Keratinocyte (primary cell): Measurements from ENCODE around the gene ILKAP. TPM values are rescaled to one million over a fixed set of nuclear protein-coding genes. Genes with fewer than 3 reads are reported as not detected.

Source experiments
- DNase-seq: peaks from one replicate; pipeline ENCODE4 v3.0.0-alpha.2; 2011; ENCODE audit warnings: low read depth, missing footprints, low spot score
- FAIRE-seq: peaks from 2 replicates; lab custom pipeline; 2011; peaks lifted over from hg19 to GRCh38; lab: Jason Lieb, UNC
- H2AFZ ChIP-seq: 2 replicates; pipeline ENCODE4 v1.6.0; 2012; ENCODE audit warnings: low read length, control low read depth, inconsistent platforms; ENCODE audit not compliant: control insufficient read depth
- H3K27ac ChIP-seq: 2 replicates; pipeline ENCODE4 v1.5.1; 2011; ENCODE audit warnings: low read length; ENCODE audit not compliant: control insufficient read depth, insufficient read depth
- H3K27me3 ChIP-seq: 3 replicates; pipeline ENCODE4 v1.6.0; 2011; ENCODE audit warnings: low read length; ENCODE audit not compliant: control insufficient read depth, insufficient read depth; ENCODE audit errors: extremely low read depth
- H3K36me3 ChIP-seq, 2 experiments: 2 replicates in 1 of 2; 3 replicates in 1 of 2; pipeline ENCODE4 v1.5.1; 2011; ENCODE audit warnings: low read length in 2 of 2, mild to moderate bottlenecking in 1 of 2; ENCODE audit not compliant: control insufficient read depth in 2 of 2, insufficient read depth in 2 of 2; ENCODE audit errors: extremely low read depth in 1 of 2
- H3K4me1 ChIP-seq: 3 replicates; pipeline ENCODE4 v1.5.1; 2011; ENCODE audit warnings: low read length; ENCODE audit not compliant: control insufficient read depth, insufficient read depth; ENCODE audit errors: extremely low read depth
- H3K4me2 ChIP-seq: 3 replicates; pipeline ENCODE4 v1.6.0; 2011; ENCODE audit warnings: low read depth, low read length; ENCODE audit not compliant: control insufficient read depth, insufficient read depth; ENCODE audit errors: extremely low read depth
- H3K4me3 ChIP-seq, 3 experiments: fragments of 200-600 bp in 1 of 3; sonication (generic) in 1 of 3; 2 replicates in 2 of 3; 3 replicates in 1 of 3; pipeline ENCODE4 v1.5.1; 2011 to 2016; ENCODE audit warnings: low read length in 3 of 3, mild to moderate bottlenecking in 3 of 3, control low read depth in 2 of 3, inconsistent platforms in 1 of 3, low read depth in 1 of 3, mixed read lengths in 1 of 3, mixed run types in 1 of 3, moderate library complexity in 1 of 3; ENCODE audit not compliant: control insufficient read depth in 2 of 3, insufficient read depth in 2 of 3; ENCODE audit errors: extremely low read depth in 1 of 3
- H3K79me2 ChIP-seq: 2 replicates; pipeline ENCODE4 v1.6.0; 2012; ENCODE audit warnings: low read length; ENCODE audit not compliant: control insufficient read depth, insufficient read depth
- H3K9ac ChIP-seq: 3 replicates; pipeline ENCODE4 v1.6.0; 2011; ENCODE audit warnings: low read length; ENCODE audit not compliant: control insufficient read depth, insufficient read depth; ENCODE audit errors: extremely low read depth
- H3K9me1 ChIP-seq: 3 replicates; pipeline ENCODE4 v1.6.0; 2011; ENCODE audit warnings: low read length; ENCODE audit not compliant: control insufficient read depth, insufficient read depth; ENCODE audit errors: extremely low read depth
- H3K9me3 ChIP-seq: 2 replicates; pipeline ENCODE4 v1.5.1; 2012; ENCODE audit warnings: low read depth, low read length; ENCODE audit not compliant: control insufficient read depth
- H4K20me1 ChIP-seq: 3 replicates; pipeline ENCODE4 v1.6.0; 2011; ENCODE audit warnings: low read length; ENCODE audit not compliant: control insufficient read depth, insufficient read depth; ENCODE audit errors: extremely low read depth
- CTCF ChIP-seq, 3 experiments: IDR thresholded peaks in 1 of 3; conservative IDR thresholded peaks in 1 of 3; optimal IDR thresholded peaks in 1 of 3; 2 replicates in 2 of 3; 3 replicates in 1 of 3; pipeline versions ENCODE3 to v1.5.1; 2011; ENCODE audit warnings: low read length in 3 of 3, mild to moderate bottlenecking in 3 of 3, moderate library complexity in 2 of 3, control low read depth in 1 of 3, inconsistent platforms in 1 of 3; ENCODE audit not compliant: insufficient read depth in 2 of 3; ENCODE audit errors: extremely low read depth in 1 of 3
- EZH2 ChIP-seq: IDR thresholded peaks from one replicate; pipeline ENCODE4 v1.6.1; 2012; ENCODE audit warnings: inconsistent platforms, mild to moderate bottlenecking, low read length, moderate library complexity
- dilution Hi-C: fragments of 300-500 bp; cut with MboI; formaldehyde crosslinking; loops from one replicate; pipeline ENCODE4 v1.7.0; 2020; ENCODE audit warnings: low sequenced_read_pairs; ENCODE audit not compliant: extremely low pct_ligation_motif_present
- polyA plus RNA-seq, 5 experiments: library from polyadenylated mRNA; depleted of rRNA in 3 of 5; stranded (reverse) in 3 of 5; stranded (forward) in 1 of 5; unstranded in 1 of 5; fragments of >200 nt; gene quantifications; 1 replicate in 1 of 5; 2 replicates in 3 of 5; 3 replicates in 1 of 5; pipeline versions ENCODE4 v1.2.1 to v1.2.3, GENCODE V29; 2011 to 2012; ENCODE audit warnings: missing spikeins in 2 of 5, low read depth in 1 of 5, low replicate concordance in 1 of 5

Gene ILKAP
- polyA plus RNA-seq, 1 donor (not counting 4 experiments of a cell fraction or from before 2014, with no cell fraction given) = 39.1 TPM

- no peaks in the 10 kb centered on the region for H3K9me3 ChIP-seq
These were observed 47.4 kb upstream of the ILKAP start for GRCh38 chr2:238250896-238251295.

GRCh38 chr2:238247841-238248453, 44.5 kb upstream of the ILKAP start:
- FAIRE-seq (no peak), DNase-seq (no peak)
- Histone ChIP-seq H3K4me2 (no peak overlapping the region), H3K4me3 (no peak overlapping the region), H3K36me3 (peaks cover 4 to 9% of the 10 kb centered on the region in 2 experiments), H2AFZ (no peak overlapping the region), H3K9me1 (no peaks in the 10 kb centered on the region), H3K27ac (no peak overlapping the region), H3K4me1 (no peaks in the 10 kb centered on the region), H3K9me3 (no peaks in the 10 kb centered on the region), H3K79me2 (no peaks in the 10 kb centered on the region), H3K9ac (no peak overlapping the region), H3K27me3 (no peaks in the 10 kb centered on the region), H4K20me1 (no peaks in the 10 kb centered on the region)
- TF ChIP-seq EZH2 = no peak
- dilution Hi-C loops = no loop called here

More at GRCh38 chr2:238250896-238251295, 47.4 kb upstream of the ILKAP start:
- no peak overlapping the region for H3K4me3 ChIP-seq
- H3K36me3 ChIP-seq = peaks cover 8 to 14% of the 10 kb centered on the region in 2 experiments
- dilution Hi-C loops = no loop called here
- no peak overlapping the region for H3K4me2 ChIP-seq
- H3K9ac ChIP-seq = no peak overlapping the region
- TF ChIP-seq CTCF (optimal IDR thresholded peaks at IDR 0.05 in 1 of 3, IDR thresholded peaks at IDR 0.05 in 1 of 3, conservative IDR thresholded peaks at IDR 0.05 in 1 of 3; ENCODE audit: extremely low read depth in 1 of 3, insufficient read depth in 2 of 3, low read length in 3 of 3) = no peak
- TF ChIP-seq EZH2 = no peak
- H3K27ac ChIP-seq = no peak overlapping the region
- H3K9me1 ChIP-seq = no peaks in the 10 kb centered on the region
- FAIRE-seq = no peak
- no peaks in the 10 kb centered on the region for H3K4me1 ChIP-seq
- no peaks in the 10 kb centered on the region for H3K79me2 ChIP-seq
- no peaks in the 10 kb centered on the region for H3K27me3 ChIP-seq
- DNase-seq = no peak
- no peaks in the 10 kb centered on the region for H4K20me1 ChIP-seq
- no peak overlapping the region for H2AFZ ChIP-seq
